GM21576 (cell line): Measurements from ENCODE around the gene CHRDL2.

Experiments
- ATAC-seq: cut with Tn5 transposase; IDR thresholded peaks from one replicate; pipeline ENCODE4 v1.9.1; 2021; ENCODE audit warnings: mild to moderate bottlenecking, moderate library complexity; ENCODE audit not compliant: unreplicated experiment

Gene CHRDL2

DNA sequence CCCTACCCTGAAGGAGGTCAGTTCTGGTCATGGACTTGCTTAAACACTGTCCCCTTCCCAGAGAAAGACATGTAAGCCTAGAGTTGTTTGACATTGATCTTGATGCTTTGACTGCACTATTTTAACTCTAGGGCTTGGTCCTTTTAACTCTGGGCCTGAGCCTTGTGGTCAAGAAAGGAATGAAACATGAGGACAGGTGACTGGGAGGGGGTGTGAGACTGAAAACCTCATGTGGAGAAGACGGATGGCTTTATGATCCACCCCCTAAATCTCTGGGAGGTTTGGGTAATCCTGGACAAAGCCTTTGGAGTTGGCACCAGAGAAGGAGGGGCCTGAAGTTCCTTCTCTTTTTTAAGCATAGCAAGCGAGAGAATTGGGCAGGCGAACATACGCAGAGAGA is 17.5 kb downstream of the CHRDL2 start:
- no peak for ATAC-seq

- ATAC-seq: no peak
Observed at GRCh38 chr11:74710281-74710938, 20.8 kb downstream of the CHRDL2 start.

- ATAC-seq: no peak
Observed at GRCh38 chr11:74709175-74709574, 22.1 kb downstream of the CHRDL2 start.

DNA sequence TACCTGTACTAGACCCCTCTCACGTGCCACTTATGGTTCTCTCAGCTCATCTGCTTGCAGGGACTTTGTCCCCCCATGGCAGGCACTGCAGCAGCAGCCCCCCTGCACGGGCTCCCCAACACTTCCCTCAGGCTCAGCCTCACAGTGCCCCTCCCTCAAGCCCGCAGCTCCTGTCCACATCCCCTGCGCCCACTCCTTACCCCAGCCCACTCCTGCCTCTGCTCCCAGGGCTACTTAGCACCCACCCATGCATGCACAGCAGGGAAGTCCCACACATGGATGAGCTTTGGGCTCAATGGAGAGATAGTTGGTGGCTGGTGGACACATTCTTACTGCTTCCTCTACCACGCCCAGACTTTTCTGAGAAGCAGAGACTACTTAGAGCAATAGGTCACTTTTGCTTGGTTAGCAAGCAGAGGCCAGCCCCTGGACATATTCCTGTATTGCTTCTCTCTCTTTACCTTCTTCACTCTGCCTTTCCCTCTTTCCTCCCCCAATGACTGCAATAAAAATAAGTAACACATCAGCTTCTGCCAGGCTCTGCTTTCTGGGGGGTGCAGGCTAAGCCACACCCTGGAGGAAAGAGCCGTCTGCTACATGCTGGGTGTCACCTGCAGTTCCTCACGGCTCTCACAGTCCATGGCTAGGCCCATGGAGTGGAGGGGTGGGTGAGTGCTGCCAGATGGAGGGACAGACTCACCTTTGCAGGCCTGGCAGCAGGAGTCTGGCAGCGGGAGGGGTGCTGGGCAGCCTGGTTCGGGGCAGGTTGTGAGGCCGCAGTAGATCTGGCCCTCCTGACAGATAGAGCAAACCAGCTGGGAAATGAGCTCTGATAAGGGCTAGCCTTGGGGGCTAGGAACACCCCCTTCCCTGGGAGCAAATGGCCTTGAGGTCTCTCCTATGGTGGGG is 23.4 kb downstream of the CHRDL2 start:
- ATAC-seq: no peak

DNA sequence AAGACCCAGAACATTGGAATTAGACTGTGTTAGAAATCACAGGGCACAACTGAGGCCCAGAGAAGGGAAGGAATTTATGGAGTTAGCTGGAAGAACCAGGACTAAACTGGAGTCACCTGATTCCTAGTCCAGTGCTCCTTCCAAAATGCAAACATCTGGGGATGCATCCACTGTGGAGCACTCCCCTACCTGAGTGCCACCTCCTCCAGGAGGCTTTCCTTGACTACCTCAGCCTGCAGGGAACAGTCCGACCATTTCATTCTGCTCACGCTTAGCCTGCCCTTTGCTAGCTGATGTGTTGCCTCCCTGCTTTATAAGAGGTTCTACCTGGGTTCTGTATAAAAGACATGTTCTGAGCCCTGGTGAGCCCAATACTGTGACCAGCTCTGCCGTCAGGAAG is 24.0 kb downstream of the CHRDL2 start:
- no peak for ATAC-seq

DNA sequence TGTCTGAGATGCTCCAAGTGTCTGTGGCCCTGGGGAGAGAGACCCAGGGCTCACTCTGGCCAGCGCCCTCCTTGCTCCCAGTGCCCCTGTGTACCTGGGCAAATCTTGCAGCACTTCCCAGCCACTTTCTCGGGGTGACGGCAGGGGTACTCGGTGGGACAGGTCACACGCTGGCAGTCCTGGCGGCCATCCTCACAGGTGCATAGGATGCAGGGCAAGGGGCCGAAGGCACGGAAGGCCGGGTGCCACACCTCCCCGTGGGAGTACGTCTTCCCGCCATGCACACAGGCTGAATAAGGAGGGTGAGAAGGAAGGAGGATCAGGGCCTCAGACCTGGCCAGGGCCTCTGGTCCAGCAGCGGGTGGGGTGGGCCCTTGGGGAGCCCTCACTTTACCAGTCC is 28.0 kb downstream of the CHRDL2 start:
- ATAC-seq: no peak

GRCh38 chr11:74702383-74703007 is 28.7 kb downstream of the CHRDL2 start:
- ATAC-seq: no peak

DNA sequence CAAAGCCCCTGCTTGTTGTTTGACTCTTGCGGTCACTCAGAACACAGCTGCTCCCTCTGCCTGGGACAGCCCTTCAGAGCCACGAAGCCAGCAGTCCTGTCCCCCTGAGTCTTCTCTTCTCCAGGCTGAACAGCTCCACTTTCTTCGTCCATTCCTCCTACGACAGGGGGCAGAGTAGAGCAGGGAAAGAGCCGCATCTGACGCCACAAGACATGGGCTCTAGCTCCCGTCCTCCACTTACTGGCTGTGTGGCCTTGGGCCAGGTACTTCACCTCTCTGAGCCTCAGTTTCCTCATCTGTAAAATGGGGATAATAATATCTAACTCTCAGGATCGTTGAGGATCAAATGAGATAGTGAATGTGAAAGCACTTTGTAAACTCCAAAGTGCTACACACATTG is 29.9 kb downstream of the CHRDL2 start:
- no peak for ATAC-seq

DNA sequence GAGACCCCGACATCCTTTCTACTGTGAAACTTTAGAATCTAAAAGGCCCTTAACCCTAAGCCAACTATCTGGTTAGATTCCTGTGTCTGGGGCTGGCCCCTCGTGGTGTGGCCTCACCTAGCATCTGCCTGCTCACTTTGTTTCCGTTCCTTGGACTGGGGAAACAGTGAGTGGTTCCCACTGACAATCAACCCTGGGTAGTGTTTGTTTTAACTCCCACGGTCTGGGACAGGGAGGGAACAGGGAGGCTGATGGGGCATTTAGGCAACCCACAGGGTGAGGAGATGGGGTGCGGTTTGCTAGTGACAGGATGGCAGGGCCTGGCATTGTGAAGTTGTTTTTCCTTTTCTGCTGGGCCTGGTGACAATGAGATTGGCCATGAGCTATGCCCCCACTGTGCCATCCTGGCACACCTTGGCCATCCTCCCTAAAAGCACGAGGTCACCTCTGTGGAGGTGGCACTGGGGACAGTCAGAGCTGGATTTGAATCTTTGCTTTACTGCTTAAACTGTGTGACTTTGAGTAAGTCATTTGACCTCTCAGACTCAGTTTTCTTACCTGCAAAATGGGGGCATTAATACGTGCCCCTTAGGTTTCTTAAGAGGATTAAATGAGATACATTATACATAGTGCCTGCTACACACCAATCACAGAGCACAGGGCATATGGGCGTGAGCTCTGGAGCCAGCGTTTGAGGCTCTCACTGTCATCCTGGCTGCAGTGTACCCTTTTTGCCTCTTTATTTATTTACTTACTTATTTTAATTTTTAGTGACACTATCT is 31.4 kb downstream of the CHRDL2 start:
- ATAC-seq: no peak

DNA sequence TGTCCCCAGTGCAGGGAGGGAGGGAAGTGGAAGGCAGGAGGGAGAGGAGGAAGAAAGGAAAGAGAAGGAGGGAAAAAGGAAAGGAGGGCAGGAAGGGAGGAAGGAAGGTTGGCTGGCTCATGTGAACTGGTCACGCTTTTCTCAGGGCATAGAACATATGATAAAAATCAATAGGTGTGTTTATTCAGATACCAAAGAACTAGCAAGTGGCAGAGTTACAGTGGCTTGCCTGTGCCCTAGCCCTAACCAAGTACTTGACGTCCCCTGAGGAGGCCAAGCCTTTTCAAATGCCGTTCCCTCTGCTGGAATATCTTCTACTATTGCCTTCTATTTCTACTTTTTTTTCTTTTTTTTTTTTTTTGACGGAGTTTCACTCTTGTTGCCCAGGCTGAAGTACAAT is 33.5 kb downstream of the CHRDL2 start:
- no peak for ATAC-seq

DNA sequence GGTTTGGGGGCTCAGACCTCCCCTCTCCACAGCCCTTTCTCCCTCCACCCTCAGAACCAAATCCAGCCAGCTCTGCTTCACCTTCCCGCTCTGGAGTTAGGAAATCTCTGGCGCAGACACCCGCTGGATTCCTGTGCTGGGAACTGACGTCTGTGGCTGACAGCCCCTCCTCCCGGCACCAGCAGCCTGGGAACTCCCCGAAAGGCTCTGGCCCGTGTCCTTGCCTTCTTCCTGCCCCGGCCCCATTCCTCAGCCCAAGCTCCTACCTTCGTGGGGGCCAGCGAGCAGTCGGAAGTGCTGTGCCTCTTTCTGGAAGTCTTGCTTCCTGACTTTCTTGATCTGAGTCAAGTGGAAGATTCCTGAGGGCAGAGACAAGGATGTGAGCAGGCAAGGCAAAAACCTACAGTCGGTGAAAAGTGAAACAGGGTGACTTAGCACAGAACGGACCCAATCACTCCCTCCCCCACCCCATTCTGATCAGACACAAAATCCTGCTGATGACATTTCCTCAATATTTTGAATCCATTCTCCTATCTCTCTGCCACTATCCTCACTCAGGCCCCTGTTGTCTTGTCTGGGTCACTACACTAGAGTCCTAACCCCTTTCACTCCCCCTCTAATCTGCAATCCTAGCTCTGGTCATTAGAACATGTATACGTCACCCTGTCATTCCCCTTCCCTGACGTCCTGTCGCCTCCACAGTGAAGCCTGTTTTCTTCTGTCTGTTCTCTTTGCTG is 34.1 kb downstream of the CHRDL2 start:
- ATAC-seq: no peak

DNA sequence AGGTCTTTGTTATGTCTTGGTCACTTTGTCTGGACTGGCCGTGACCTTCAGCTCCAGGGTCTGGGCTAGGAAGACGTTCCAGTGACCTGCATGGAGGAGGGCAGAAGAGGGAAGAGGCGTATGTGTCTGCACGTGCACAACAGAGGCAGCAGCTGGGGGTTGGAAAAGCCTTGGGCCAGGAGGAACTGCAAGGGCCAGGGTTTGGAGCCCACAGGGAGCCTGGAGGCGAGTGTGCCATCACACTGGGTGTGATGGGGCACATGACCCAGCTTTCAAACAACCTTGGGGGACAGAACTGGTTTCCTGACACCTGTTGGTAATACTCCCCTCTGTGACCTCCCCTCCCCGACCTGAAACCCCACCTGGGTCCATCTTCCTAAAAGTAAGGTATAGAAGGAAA is 34.7 kb downstream of the CHRDL2 start:
- no peak for ATAC-seq

DNA sequence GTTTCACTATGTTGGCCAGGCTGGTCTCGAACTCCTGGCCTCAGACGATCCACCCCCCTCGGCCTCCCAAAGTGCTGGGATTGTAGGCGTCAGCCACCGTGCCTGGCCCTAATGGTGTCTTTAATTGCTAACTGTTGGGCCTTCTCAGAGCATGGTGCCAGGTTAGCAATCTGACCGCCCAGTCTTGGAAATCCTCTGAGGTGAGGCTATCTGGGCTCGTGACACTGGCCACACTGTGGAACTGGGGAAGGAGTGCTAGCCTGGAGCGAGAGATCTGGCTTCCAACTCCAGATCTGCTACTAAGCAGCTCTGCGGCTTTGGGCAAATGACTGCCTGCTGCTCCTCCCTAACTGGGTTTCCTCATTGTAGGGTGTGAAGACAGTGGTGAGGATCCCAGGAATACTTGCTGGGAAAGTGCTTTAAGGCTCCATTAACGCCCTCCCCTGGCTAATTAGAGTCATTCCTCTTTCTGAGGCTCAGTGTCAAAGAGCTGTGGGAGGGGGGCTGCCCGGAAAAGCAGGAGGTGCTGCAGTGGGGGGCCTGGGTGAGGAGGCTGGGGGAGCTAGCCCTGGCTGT is 35.4 kb downstream of the CHRDL2 start:
- no peak for ATAC-seq

- ATAC-seq: no peak
Observed at GRCh38 chr11:74694136-74694930, 36.9 kb downstream of the CHRDL2 start.

DNA sequence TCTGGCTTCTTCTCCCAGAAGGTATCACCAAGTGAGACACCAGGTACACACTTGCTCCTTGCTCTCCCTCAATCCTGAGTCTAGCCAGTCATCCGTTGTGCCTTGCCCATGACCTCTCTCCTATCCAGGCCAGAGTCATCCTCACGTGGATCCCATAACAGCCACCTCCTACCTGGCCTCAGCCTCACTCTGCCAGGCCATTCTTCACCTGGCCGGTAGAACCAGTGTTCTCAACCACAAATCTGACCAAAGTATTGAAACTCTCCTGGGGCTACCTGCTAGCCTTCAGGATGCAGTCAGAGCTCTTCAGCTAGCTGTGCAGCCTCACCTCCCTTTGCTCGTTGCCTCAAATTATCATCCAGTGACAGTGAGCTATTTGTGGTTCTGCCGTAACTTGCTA is 37.7 kb downstream of the CHRDL2 start:
- ATAC-seq: no peak

DNA sequence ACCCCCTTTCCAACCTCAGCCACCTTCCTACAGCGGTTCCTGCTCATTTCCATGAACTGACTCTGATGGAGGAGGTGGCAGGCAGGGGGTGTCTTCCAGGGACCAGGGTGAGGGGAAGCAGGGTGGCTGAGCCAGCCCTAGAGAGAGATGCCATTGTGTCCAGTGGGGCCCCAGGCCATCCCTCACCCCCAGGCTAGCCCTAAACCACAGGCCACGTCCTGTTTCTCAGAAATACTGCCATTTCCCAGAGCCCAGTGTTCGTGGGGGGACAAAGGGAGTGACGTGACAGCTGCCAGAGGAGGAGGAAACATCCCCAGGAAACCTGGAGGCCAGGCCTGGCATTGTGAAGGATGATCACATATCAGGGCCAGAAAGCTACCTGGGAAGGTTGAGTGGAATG is 39.5 kb downstream of the CHRDL2 start:
- ATAC-seq: no peak

GRCh38 chr11:74689666-74690065 is 41.6 kb downstream of the CHRDL2 start:
- ATAC-seq: no peak

DNA sequence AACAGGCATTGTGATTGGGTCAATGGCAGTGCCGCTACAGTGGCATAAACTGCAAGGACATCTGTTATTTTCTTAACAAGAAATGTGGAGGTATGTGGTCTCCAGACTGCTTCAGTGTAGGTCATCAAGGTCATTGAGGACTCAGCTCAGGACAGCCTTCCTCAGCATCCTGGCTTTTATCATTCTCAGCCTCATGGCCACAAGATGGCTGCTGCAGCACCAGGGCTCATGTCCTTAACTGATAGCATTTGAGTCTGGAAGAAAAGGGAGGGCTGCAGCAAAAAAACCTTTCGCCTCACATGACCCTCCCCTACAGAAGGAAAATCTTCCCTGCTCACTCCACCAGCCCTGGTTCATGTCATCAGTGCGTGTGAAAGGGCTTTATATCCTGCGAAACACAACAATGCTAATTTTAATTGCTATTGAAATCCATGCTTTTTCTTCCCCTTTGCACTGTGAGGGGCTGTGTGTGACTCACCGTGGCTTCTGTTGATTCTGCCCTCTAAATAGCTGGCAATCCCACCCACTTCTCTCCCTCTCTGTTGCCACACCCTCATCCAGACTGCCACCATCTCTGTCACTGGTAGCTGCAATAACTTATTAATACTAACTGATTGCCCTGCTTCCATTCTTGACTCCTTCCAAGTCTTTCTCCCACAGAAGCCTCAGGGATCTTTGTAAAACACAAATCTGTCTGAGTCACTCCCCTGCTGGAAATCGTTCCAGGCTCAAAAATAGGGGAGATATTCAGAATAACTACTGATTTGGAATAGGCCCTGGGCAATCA is 43.8 kb downstream of the CHRDL2 start:
- no peak for ATAC-seq

GRCh38 chr11:74686792-74687191 is 44.4 kb downstream of the CHRDL2 start:
- no peak for ATAC-seq
